Peyer's patch (tissue), 4 donors: ENCODE data around the gene ALG10. TPM values are rescaled to one million over a fixed set of nuclear protein-coding genes. Genes with fewer than 3 reads are reported as not detected.
A peak's percentile ranks its signal among the peaks of the same experiment; 100 is the strongest.
"Not testable (repeated sequence)": the region's sequence is repeated elsewhere in the genome, so short reads cannot be mapped to it uniquely, and the experiment has no call there.

ENCODE experiments used
- DNase-seq, 3 donors: peaks; one replicate each; pipeline ENCODE4 v3.0.0-alpha.2; 2017 to 2019
- H3K27ac ChIP-seq, 4 donors: fragments of 200-600 bp; sonication (generic); one replicate each; pipeline ENCODE4 v1.5.1; 2016 to 2019
- H3K27me3 ChIP-seq, 2 donors: fragments of 200-600 bp; sonication (generic); one replicate each; pipeline ENCODE4 v1.5.1; 2019
- H3K36me3 ChIP-seq, 3 donors: fragments of 200-600 bp; sonication (generic); one replicate each; pipeline ENCODE4 v1.5.1; 2016 to 2019
- H3K4me1 ChIP-seq, 4 donors: fragments of 200-600 bp; sonication (generic); one replicate each; pipeline ENCODE4 v1.5.1; 2016 to 2019
- H3K4me3 ChIP-seq, 4 donors: fragments of 200-600 bp; sonication (generic); 1 replicate in 3 of 4; 2 replicates in 1 of 4; pipeline ENCODE4 v1.5.1; 2016 to 2019; ENCODE audit warnings: mild to moderate bottlenecking in 1 of 4
- H3K9me3 ChIP-seq, 4 donors: fragments of 200-600 bp; sonication (generic); one replicate each; pipeline ENCODE4 v1.5.1; 2016 to 2019; ENCODE audit warnings: mild to moderate bottlenecking in 1 of 4
- CTCF ChIP-seq, 6 experiments: fragments of 450-650 bp in 4 of 6; fragments of 200-600 bp in 2 of 6; sonication (generic) in 1 of 6; IDR thresholded peaks; one replicate each; pipeline ENCODE4 v1.5.1; 2017 to 2019; ENCODE audit warnings: antibody characterized with exemption in 6 of 6, mild to moderate bottlenecking in 3 of 6, moderate library complexity in 1 of 6
- POLR2A ChIP-seq, 2 donors: fragments of 450-650 bp; IDR thresholded peaks; one replicate each; pipeline ENCODE4 v1.5.1; 2017; ENCODE audit warnings: antibody characterized with exemption in 2 of 2, mild to moderate bottlenecking in 2 of 2, moderate library complexity in 2 of 2
- small RNA-seq, 2 donors: library from RNA; depleted of rRNA; stranded (forward); fragments of <200 nt; gene quantifications; one replicate each; pipeline ENCODE3, GENCODE V24; 2016
- total RNA-seq, 4 donors: library from RNA; depleted of rRNA; stranded (reverse); fragments of >200 nt; gene quantifications; one replicate each; pipeline ENCODE4 v1.1.0, GENCODE V29; 2016

Gene ALG10
- total RNA-seq, 4 donors from 2014 or later, result 3.3 to 6.7 (median 5.8) TPM

GRCh38 chr12:34033628-34034296 lies 11.5 kb downstream of the ALG10 start:
- Histone ChIP-seq H3K27ac (no peak overlapping the region), H3K9me3 (no peaks in the 10 kb centered on the region), H3K36me3 (no peaks in the 10 kb centered on the region), H3K4me3 (no peak overlapping the region), H3K27me3 (no peaks in the 10 kb centered on the region), H3K4me1 (no peaks in the 10 kb centered on the region)
- no peak for DNase-seq
- TF ChIP-seq CTCF (IDR thresholded peaks at IDR 0.05) (peak in 3 of 6 experiments; percentile 36 to 62 (median 37)), POLR2A (IDR thresholded peaks at IDR 0.05) (no peak)

GRCh38 chr12:34038357-34038756 lies 16.1 kb downstream of the ALG10 start:
- not testable (repeated sequence) for H3K9me3 ChIP-seq, H3K27me3 ChIP-seq, H3K4me1 ChIP-seq

DNA sequence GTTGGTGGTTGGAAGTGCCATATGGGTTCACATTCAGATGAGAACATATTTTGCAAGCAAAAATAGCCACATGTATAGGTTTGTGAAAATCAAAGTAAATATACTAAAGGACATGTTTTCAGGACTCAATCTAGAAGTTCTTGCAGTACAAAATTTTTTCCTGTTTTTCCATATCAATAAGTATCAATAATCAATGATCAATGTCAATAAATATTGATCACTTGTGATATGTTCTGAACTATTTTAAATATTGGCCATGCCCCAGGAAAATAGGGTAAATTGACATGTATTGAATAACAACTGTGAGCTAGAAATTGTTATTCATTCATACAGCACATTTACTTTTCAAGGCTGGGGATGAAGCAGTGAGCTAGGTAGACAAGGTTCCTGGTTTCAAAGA lies 24.3 kb downstream of the ALG10 start:
- DNase-seq, result no peak
- no peaks in the 10 kb centered on the region for H3K9me3 ChIP-seq
- H3K36me3 ChIP-seq, result no peaks in the 10 kb centered on the region
- no peak overlapping the region for H3K27ac ChIP-seq
- no peak overlapping the region for H3K4me3 ChIP-seq
- no peak for TF ChIP-seq POLR2A (IDR thresholded peaks at IDR 0.05)
- H3K4me1 ChIP-seq, result no peaks in the 10 kb centered on the region
- H3K27me3 ChIP-seq, result no peaks in the 10 kb centered on the region

More at GRCh38 chr12:34038357-34038756, 16.1 kb downstream of the ALG10 start:
- DNase-seq, H3K36me3 ChIP-seq, H3K27ac ChIP-seq, H3K4me3 ChIP-seq: not testable (repeated sequence)

GRCh38 chr12:34047855-34048254 lies 25.6 kb downstream of the ALG10 start:
- not testable (repeated sequence) for H3K27ac ChIP-seq, H3K9me3 ChIP-seq, H3K27me3 ChIP-seq, H3K36me3 ChIP-seq, DNase-seq, H3K4me3 ChIP-seq, H3K4me1 ChIP-seq

DNA sequence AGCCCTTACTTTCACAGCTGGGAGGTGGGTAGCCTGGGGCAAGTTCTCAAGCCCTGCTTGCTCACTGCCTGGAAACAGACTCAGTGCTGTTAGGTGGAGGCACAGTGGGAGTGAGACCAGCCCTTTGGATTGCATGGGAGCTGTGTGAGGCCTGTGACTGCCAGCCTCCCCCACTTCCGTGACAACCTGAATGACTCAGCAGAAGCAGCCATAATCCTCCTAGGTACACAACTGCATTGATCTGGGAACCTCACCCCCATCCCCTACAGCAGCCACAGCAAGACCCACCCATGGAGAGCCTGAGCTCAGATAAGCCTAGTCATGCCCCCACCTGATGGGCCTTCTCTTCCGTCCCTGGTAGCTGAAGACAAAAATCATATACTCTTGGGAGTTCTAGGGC lies 26.4 kb downstream of the ALG10 start:
- Histone ChIP-seq H3K4me1 (no peaks in the 10 kb centered on the region), H3K36me3 (no peaks in the 10 kb centered on the region), H3K9me3 (no peaks in the 10 kb centered on the region), H3K27me3 (no peaks in the 10 kb centered on the region), H3K4me3 (no peak overlapping the region), H3K27ac (no peak overlapping the region)
- no peak for DNase-seq
- no peak for TF ChIP-seq POLR2A (IDR thresholded peaks at IDR 0.05)
- TF ChIP-seq CTCF (IDR thresholded peaks at IDR 0.05), result no peak

GRCh38 chr12:34051486-34051885 lies 29.2 kb downstream of the ALG10 start:
- Histone ChIP-seq H3K36me3 (no peaks in the 10 kb centered on the region), H3K27me3 (no peaks in the 10 kb centered on the region), H3K9me3 (no peaks in the 10 kb centered on the region), H3K27ac (no peak overlapping the region), H3K4me1 (no peaks in the 10 kb centered on the region), H3K4me3 (no peak overlapping the region)
- no peak for DNase-seq
- TF ChIP-seq POLR2A (IDR thresholded peaks at IDR 0.05) (no peak), CTCF (IDR thresholded peaks at IDR 0.05) (no peak)

GRCh38 chr12:34054938-34055337 lies 32.6 kb downstream of the ALG10 start:
- no peaks in the 10 kb centered on the region for H3K9me3 ChIP-seq

More at GRCh38 chr12:34054938-34055337, 32.6 kb downstream of the ALG10 start:
- no peak for DNase-seq
- TF ChIP-seq POLR2A (IDR thresholded peaks at IDR 0.05) (no peak), CTCF (IDR thresholded peaks at IDR 0.05) (no peak)
- H3K27ac ChIP-seq, result no peak overlapping the region
- no peak overlapping the region for H3K4me3 ChIP-seq
- H3K36me3 ChIP-seq, result no peaks in the 10 kb centered on the region
- no peaks in the 10 kb centered on the region for H3K4me1 ChIP-seq
- no peaks in the 10 kb centered on the region for H3K27me3 ChIP-seq

Small RNA genes lying within 50 kb of the gene (small RNA-seq; reads per million reads assigned to genes)
- 0 reads per million in 2 donors for gene RF00019
